Measurements from ENCODE around the gene HNRNPC.
A peak's percentile ranks its signal among the peaks of the same experiment; 100 is the strongest.

The HNRNPC gene

GRCh38 chr14:21204167-21205025 lies 64.8 kb downstream of the HNRNPC start:
- no peaks in the 10 kb centered on the region for H3K9me3 ChIP-seq (ENCODE audit: insufficient read depth, low read length, severe bottlenecking)
- ATAC-seq (ENCODE audit: insufficient read depth, low read depth) (peak; percentile 4; the same call in 1 of the 3 replicates), DNase-seq (no peak)
- TF ChIP-seq EZH2 (IDR thresholded peaks at IDR 0.05; ENCODE audit: borderline replicate concordance, low read depth, low read length, severe bottlenecking): no peak
- TF ChIP-seq CTCF (IDR thresholded peaks at IDR 0.05; ENCODE audit: borderline replicate concordance, extremely low read depth, low read length, poor library complexity, severe bottlenecking): no peak
- no peaks in the 10 kb centered on the region for H3K79me2 ChIP-seq (ENCODE audit: insufficient read depth, low read length)
- H3K27ac ChIP-seq (ENCODE audit: low read length): no peak overlapping the region
- no peak overlapping the region for H3K4me2 ChIP-seq (ENCODE audit: insufficient read depth, low read length)
- H3K4me3 ChIP-seq (ENCODE audit: low read depth in 1 of 2, low read length in 2 of 2): no peak overlapping the region
- H3K4me1 ChIP-seq (ENCODE audit: insufficient read depth, low read length): no peaks in the 10 kb centered on the region
- H4K20me1 ChIP-seq (ENCODE audit: insufficient read depth, low read length): peaks cover 19% of the 10 kb centered on the region; the same call in 1 of the 2 replicates
- H3K27me3 ChIP-seq (ENCODE audit: insufficient read depth, low read length, poor library complexity): no peaks in the 10 kb centered on the region
- no peak overlapping the region for H3K9ac ChIP-seq (ENCODE audit: low read depth, low read length)
- H3K36me3 ChIP-seq (ENCODE audit: insufficient read depth, low read length): peaks cover 28% of the 10 kb centered on the region
- H2AFZ ChIP-seq (ENCODE audit: low read depth, low read length): no peak overlapping the region

GRCh38 chr14:21203470-21204166 lies 65.6 kb downstream of the HNRNPC start:
- Histone ChIP-seq H3K79me2 (ENCODE audit: insufficient read depth, low read length) (no peaks in the 10 kb centered on the region), H3K4me3 (ENCODE audit: low read depth in 1 of 2, low read length in 2 of 2) (no peak overlapping the region), H3K27ac (ENCODE audit: low read length) (no peak overlapping the region), H3K4me1 (ENCODE audit: insufficient read depth, low read length) (no peaks in the 10 kb centered on the region), H2AFZ (ENCODE audit: low read depth, low read length) (no peak overlapping the region), H3K9ac (ENCODE audit: low read depth, low read length) (no peak overlapping the region), H3K27me3 (ENCODE audit: insufficient read depth, low read length, poor library complexity) (no peaks in the 10 kb centered on the region), H4K20me1 (ENCODE audit: insufficient read depth, low read length) (peaks cover 13% of the 10 kb centered on the region; the same call in 1 of the 2 replicates), H3K4me2 (ENCODE audit: insufficient read depth, low read length) (no peak overlapping the region), H3K36me3 (ENCODE audit: insufficient read depth, low read length) (peaks cover 21% of the 10 kb centered on the region), H3K9me3 (ENCODE audit: insufficient read depth, low read length, severe bottlenecking) (no peaks in the 10 kb centered on the region)
- DNase-seq (no peak), ATAC-seq (ENCODE audit: insufficient read depth, low read depth) (peak; percentile 16)
- no peak for TF ChIP-seq CTCF (IDR thresholded peaks at IDR 0.05; ENCODE audit: borderline replicate concordance, extremely low read depth, low read length, poor library complexity, severe bottlenecking)
- no peak for TF ChIP-seq EZH2 (IDR thresholded peaks at IDR 0.05; ENCODE audit: borderline replicate concordance, low read depth, low read length, severe bottlenecking)

- H2AFZ ChIP-seq (ENCODE audit: low read depth, low read length): no peak overlapping the region
- no peaks in the 10 kb centered on the region for H3K79me2 ChIP-seq (ENCODE audit: insufficient read depth, low read length)
- no peaks in the 10 kb centered on the region for H3K9me3 ChIP-seq (ENCODE audit: insufficient read depth, low read length, severe bottlenecking)
- DNase-seq (no peak), ATAC-seq (ENCODE audit: insufficient read depth, low read depth) (no peak)
- TF ChIP-seq CTCF (IDR thresholded peaks at IDR 0.05; ENCODE audit: borderline replicate concordance, extremely low read depth, low read length, poor library complexity, severe bottlenecking) (no peak), EZH2 (IDR thresholded peaks at IDR 0.05; ENCODE audit: borderline replicate concordance, low read depth, low read length, severe bottlenecking) (no peak)
- H3K9ac ChIP-seq (ENCODE audit: low read depth, low read length): no peak overlapping the region
- no peak overlapping the region for H3K27ac ChIP-seq (ENCODE audit: low read length)
- H3K27me3 ChIP-seq (ENCODE audit: insufficient read depth, low read length, poor library complexity): no peaks in the 10 kb centered on the region
- no peak overlapping the region for H3K4me2 ChIP-seq (ENCODE audit: insufficient read depth, low read length)
- H3K4me3 ChIP-seq (ENCODE audit: low read depth in 1 of 2, low read length in 2 of 2): no peak overlapping the region
- no peaks in the 10 kb centered on the region for H3K4me1 ChIP-seq (ENCODE audit: insufficient read depth, low read length)
- peaks cover 12% of the 10 kb centered on the region; the same call in 1 of the 2 replicates for H3K36me3 ChIP-seq (ENCODE audit: insufficient read depth, low read length)
- peaks cover 6% of the 10 kb centered on the region; the same call in 1 of the 2 replicates for H4K20me1 ChIP-seq (ENCODE audit: insufficient read depth, low read length)
Measured at GRCh38 chr14:21202463-21203358, 66.5 kb downstream of the HNRNPC start.

Measured in DND-41 (cell line).